Left lung (tissue), 10 donors: Measurements from ENCODE around the gene NUMB. TPM values are rescaled to one million over a fixed set of nuclear protein-coding genes. Genes with fewer than 3 reads are reported as not detected.

Experiments
- ATAC-seq: fragments of 200-7000 bp; cut with Tn5 transposase; one replicate; pipeline ENCODE4 v1.9.1; 2020; ENCODE audit warnings: moderate library complexity
- DNase-seq, 4 donors: peaks; one replicate each; pipeline ENCODE4 v3.0.0-alpha.2; 2013 to 2020
- H3K27ac ChIP-seq, 2 donors: fragments of 200-600 bp; sonication (generic) in 1 of 2; one replicate each; pipeline versions ENCODE4 v1.5.0 to v1.8.0; 2020 to 2021
- H3K27me3 ChIP-seq, 2 donors: fragments of 200-600 bp; sonication (generic) in 1 of 2; one replicate each; pipeline versions ENCODE4 v1.5.0 to v1.8.0; 2020 to 2021
- H3K36me3 ChIP-seq, 2 donors: fragments of 200-600 bp; sonication (generic) in 1 of 2; one replicate each; pipeline versions ENCODE4 v1.5.0 to v1.8.0; 2020 to 2021
- H3K4me1 ChIP-seq, 2 donors: fragments of 200-600 bp; one replicate each; pipeline ENCODE4 v1.8.0; 2021
- H3K4me3 ChIP-seq, 2 donors: fragments of 200-600 bp; sonication (generic) in 1 of 2; one replicate each; pipeline versions ENCODE4 v1.5.0 to v1.8.0; 2020 to 2021; ENCODE audit warnings: mild to moderate bottlenecking in 1 of 2
- H3K9me3 ChIP-seq, 2 donors: fragments of 200-600 bp; sonication (generic) in 1 of 2; one replicate each; pipeline versions ENCODE4 v1.5.0 to v1.8.0; 2020 to 2021
- CTCF ChIP-seq, 2 donors: fragments of 200-600 bp; sonication (generic) in 1 of 2; IDR thresholded peaks; one replicate each; pipeline versions ENCODE4 v1.5.0 to v1.8.0; 2021; ENCODE audit warnings: antibody characterized with exemption in 2 of 2
- intact Hi-C, 2 donors: fragments of 100-400 bp; cut with DNase I; formaldehyde crosslinking; loops; one replicate each; pipeline versions ENCODE4 v1.11.2 to v1.14.2; 2022
- polyA plus RNA-seq, 6 donors: library from polyadenylated mRNA; unstranded; fragments of 120-200 nt; gene quantifications; one replicate each; pipeline ENCODE4 v1.2.1, GENCODE V29; 2013; ENCODE audit not compliant: insufficient read length in 6 of 6
- total RNA-seq, 2 donors: library from RNA; stranded (reverse); fragmentation: NEBNext Ultra II Directional; extraction: Animal tissue kit (Norgen Biotek cat#: 25700); gene quantifications; one replicate each; pipeline ENCODE4 v1.2.1, GENCODE V29; 2021
- donor health status: DM: no; HTN: yes; CAD: no.
- donor health status: DM: no; HTN: no; CAD: no.

NUMB gene
- total and polyA plus RNA-seq, 8 donors, result 91.0 to 121 (median 105) TPM

DNA sequence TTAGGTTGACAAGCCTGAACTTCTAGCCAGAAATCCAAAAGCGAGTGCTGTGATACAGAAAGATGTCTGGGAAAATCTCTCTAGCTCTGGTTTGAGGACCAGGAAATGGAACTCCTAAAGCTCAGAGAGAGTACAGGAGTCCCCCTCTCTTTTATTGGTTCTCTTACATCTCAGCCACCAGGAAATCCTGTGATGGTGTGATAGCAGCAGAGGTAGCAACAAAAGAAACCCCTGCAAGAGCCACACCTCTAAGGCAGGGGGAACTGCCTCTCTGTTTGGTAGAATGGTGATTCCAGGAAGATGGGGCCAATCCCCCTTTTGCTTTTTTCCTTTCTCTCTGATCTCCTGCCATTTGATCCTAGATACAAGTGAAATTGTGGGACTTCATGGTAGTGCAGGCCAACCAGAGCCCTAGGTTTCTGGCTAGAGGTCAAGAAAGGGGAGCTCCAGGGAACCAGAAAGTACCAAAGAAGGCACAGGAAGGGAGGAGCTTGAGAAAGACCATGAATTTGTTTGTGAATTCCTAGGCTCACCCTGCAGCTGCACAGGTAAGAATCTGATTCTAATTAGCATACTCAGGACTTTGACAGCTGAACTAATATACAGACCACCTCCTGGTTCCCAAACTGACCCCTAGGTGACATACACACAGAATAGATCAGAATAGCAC, 132.6 kb downstream of the NUMB start:
- no peak overlapping the region for H3K27ac ChIP-seq
- no peak for TF ChIP-seq CTCF (IDR thresholded peaks at IDR 0.05)
- H3K4me1 ChIP-seq, result peaks cover 0 to 32% of the 10 kb centered on the region in 2 donors
- no peak overlapping the region for H3K4me3 ChIP-seq
- H3K27me3 ChIP-seq, result no peaks in the 10 kb centered on the region
- H3K36me3 ChIP-seq, result peaks cover 0 to 18% of the 10 kb centered on the region in 2 donors
- DNase-seq (no peak), ATAC-seq (no peak)
- H3K9me3 ChIP-seq, result no peaks in the 10 kb centered on the region
- intact Hi-C loops, result no loop called here

GRCh38 chr14:73325063-73325462, 133.3 kb downstream of the NUMB start:
- ATAC-seq, result no peak
- no peak for TF ChIP-seq CTCF (IDR thresholded peaks at IDR 0.05)
- DNase-seq, result no peak
- peaks cover 0 to 32% of the 10 kb centered on the region in 2 donors for H3K4me1 ChIP-seq
- no peak overlapping the region for H3K4me3 ChIP-seq
- H3K27me3 ChIP-seq, result no peaks in the 10 kb centered on the region
- H3K9me3 ChIP-seq, result no peaks in the 10 kb centered on the region
- peaks cover 0 to 20% of the 10 kb centered on the region in 2 donors for H3K36me3 ChIP-seq
- intact Hi-C loops, result no loop called here
- no peak overlapping the region for H3K27ac ChIP-seq

DNA sequence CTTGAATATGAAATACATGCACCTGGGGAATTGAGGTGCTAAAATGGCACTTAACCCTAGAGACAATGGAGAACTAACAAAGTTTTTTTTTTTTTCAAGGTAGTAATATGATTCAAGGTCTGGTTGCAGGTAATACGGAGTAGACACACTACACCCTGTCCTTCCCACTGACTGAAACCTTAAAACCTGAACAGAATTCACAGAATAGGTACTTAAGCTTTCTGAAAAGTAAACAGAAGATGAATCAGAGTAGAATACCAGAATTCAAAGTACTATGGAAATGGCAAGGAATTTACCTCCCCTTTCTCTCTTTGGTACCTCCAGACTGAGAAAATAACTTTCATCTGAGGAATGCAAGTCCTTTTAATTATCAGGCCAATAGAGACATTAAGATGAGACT, 133.8 kb downstream of the NUMB start:
- ATAC-seq (peak; percentile 94), DNase-seq (no peak)
- Histone ChIP-seq H3K9me3 (no peaks in the 10 kb centered on the region), H3K27ac (no peak overlapping the region), H3K36me3 (peaks cover 0 to 25% of the 10 kb centered on the region in 2 donors), H3K27me3 (no peaks in the 10 kb centered on the region), H3K4me3 (no peak overlapping the region), H3K4me1 (peaks cover 0 to 32% of the 10 kb centered on the region in 2 donors)
- no peak for TF ChIP-seq CTCF (IDR thresholded peaks at IDR 0.05)
- intact Hi-C loops, result no loop called here

- DNase-seq, result no peak
- H3K4me3 ChIP-seq, result no peak overlapping the region
- no peak overlapping the region for H3K27ac ChIP-seq
- intact Hi-C loops, result no loop called here
- H3K36me3 ChIP-seq, result peaks cover 0 to 31% of the 10 kb centered on the region in 2 donors
- no peaks in the 10 kb centered on the region for H3K27me3 ChIP-seq
- no peaks in the 10 kb centered on the region for H3K9me3 ChIP-seq
- peak; percentile 8 for ATAC-seq
- H3K4me1 ChIP-seq, result peaks cover 0 to 32% of the 10 kb centered on the region in 2 donors
- TF ChIP-seq CTCF (IDR thresholded peaks at IDR 0.05), result no peak
Measured at GRCh38 chr14:73323896-73324399, 134.4 kb downstream of the NUMB start.

DNA sequence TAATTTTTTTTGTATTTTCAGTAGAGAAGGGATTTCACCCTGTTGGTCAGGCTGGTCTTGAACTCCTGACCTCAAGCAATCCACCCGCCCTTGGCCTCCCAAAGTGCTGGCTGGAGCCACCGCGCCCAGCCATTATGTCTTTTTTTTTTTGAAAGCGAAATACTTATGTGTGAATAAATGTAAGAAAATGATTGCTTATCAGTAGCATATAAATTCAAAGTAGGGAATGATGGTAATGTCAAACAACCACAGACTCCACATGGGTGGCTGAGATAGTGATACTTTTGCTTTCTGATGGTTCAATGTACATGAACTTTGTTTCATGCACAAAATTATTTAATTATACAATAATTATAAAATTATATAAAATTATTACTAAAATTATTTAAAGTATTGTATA, 145.2 kb downstream of the NUMB start:
- no peak for ATAC-seq
- H3K27ac ChIP-seq, result no peak overlapping the region
- peaks cover 3 to 26% of the 10 kb centered on the region in 2 donors for H3K4me1 ChIP-seq
- TF ChIP-seq CTCF (IDR thresholded peaks at IDR 0.05), result no peak
- no peaks in the 10 kb centered on the region for H3K27me3 ChIP-seq
- intact Hi-C loops, result no loop called here
- H3K36me3 ChIP-seq, result no peaks in the 10 kb centered on the region
- H3K9me3 ChIP-seq, result no peaks in the 10 kb centered on the region
- no peak overlapping the region for H3K4me3 ChIP-seq
- no peak for DNase-seq
